ENCODE measurements around the gene CCDC88C.

DNA sequence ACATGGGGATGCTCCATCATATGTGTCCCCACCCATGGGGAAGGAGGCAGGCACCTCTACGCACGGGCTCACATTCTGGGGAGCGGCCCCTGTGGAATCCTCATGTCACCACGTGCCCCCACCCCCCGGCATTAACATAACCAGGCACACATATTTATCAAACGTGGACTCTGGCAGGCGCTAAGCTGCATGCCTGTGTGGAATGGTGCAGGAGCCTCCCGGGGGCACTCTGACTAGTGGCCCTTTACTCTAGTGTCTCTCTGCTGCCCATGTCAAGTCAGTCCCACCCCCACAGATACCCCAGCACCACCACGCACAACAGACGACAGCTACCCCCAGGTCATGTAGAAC, 66.1 kb downstream of the CCDC88C start:
- TF ChIP-seq, protein P1, sequence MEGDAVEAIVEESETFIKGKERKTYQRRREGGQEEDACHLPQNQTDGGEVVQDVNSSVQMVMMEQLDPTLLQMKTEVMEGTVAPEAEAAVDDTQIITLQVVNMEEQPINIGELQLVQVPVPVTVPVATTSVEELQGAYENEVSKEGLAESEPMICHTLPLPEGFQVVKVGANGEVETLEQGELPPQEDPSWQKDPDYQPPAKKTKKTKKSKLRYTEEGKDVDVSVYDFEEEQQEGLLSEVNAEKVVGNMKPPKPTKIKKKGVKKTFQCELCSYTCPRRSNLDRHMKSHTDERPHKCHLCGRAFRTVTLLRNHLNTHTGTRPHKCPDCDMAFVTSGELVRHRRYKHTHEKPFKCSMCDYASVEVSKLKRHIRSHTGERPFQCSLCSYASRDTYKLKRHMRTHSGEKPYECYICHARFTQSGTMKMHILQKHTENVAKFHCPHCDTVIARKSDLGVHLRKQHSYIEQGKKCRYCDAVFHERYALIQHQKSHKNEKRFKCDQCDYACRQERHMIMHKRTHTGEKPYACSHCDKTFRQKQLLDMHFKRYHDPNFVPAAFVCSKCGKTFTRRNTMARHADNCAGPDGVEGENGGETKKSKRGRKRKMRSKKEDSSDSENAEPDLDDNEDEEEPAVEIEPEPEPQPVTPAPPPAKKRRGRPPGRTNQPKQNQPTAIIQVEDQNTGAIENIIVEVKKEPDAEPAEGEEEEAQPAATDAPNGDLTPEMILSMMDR (IDR thresholded peaks at IDR 0.05): no peak
- TF ChIP-seq POLR2A (IDR thresholded peaks at IDR 0.05): no peak
